GM12891 (cell line): Measurements from ENCODE around the gene CASKIN1.
"Not testable (repeated sequence)": the region's sequence is repeated elsewhere in the genome, so short reads cannot be mapped to it uniquely, and the experiment has no call there.

Experiments used
- DNase-seq: peaks from one replicate; pipeline ENCODE4 v3.0.0; 2011; ENCODE audit warnings: low spot score; ENCODE audit not compliant: insufficient read length
- FAIRE-seq: peaks from 2 replicates; lab custom pipeline; 2011; peaks lifted over from hg19 to GRCh38; lab: Jason Lieb, UNC

CASKIN1 gene

DNA sequence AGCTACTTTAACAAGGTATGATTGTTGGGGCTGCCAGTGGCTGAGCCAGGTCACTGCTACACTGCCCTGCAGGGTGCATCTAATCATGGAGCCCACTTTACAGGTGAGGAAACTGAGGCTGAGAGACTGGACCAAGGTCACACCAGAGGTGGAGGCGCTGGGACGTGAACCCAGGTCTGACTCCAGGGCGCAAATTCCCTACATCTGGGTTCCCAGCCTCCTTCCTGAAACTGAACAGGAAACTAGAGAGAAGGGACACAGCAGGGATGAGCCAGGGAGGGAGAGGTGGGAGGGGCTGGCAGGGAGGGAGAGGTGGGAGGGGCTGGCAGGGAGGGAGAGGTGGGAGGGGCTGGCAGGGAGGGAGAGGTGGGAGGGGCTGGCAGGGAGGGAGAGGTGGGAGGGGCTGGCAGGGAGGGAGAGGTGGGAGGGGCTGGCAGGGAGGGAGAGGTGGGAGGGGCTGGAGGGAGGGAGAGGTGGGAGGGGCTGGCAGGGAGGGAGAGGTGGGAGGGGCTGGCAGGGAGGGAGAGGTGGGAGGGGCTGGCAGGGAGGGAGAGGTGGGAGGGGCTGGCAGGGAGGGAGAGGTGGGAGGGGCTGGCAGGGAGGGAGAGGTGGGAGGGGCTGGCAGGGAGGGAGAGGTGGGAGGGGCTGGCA, 68.7 kb downstream of the CASKIN1 start:
- not testable (repeated sequence) for DNase-seq, FAIRE-seq
